Endothelial cell of umbilical vein (primary cell): Measurements from ENCODE around the gene HOXA9. TPM values are rescaled to one million over a fixed set of nuclear protein-coding genes. Genes with fewer than 3 reads are reported as not detected.

ENCODE experiments used
- BruUV-seq: library from RNA; stranded (reverse); fragments of 400-500 nt; replicated peaks from 2 replicates; lab custom pipeline; 2021; lab: Mats Ljungman, UMichigan
- CTCF ChIA-PET: fragments of 300-600, 350-600 bp; sonication (Branson Sonifier 250); formaldehyde crosslinking; loops from one replicate; lab custom pipeline; 2021; ENCODE audit warnings: antibody characterized with exemption, inconsistent platforms; lab: Charles Lee
- POLR2A ChIA-PET: fragments of 300-600, 350-600 bp; sonication (Branson Sonifier 250); formaldehyde crosslinking; loops from one replicate; lab custom pipeline; 2021; ENCODE audit warnings: antibody characterized with exemption, inconsistent platforms; lab: Charles Lee
- DNase-seq: peaks from one replicate; pipeline ENCODE4 v3.0.0-alpha.2; 2011; ENCODE audit warnings: low read depth, low spot score
- FAIRE-seq: peaks from 2 replicates; lab custom pipeline; 2011; peaks lifted over from hg19 to GRCh38; lab: Jason Lieb, UNC
- H2AFZ ChIP-seq: 2 replicates; pipeline ENCODE4 v1.6.0; 2012; ENCODE audit warnings: low read depth, low read length, control low read depth, inconsistent platforms
- H3K27ac ChIP-seq: 2 replicates; pipeline ENCODE4 v1.5.1; 2011; ENCODE audit warnings: low read depth, mild to moderate bottlenecking, control low read depth, low read length, moderate library complexity; ENCODE audit not compliant: insufficient read depth
- H3K27me3 ChIP-seq, 2 experiments: 2 replicates each; pipeline versions ENCODE4 v1.6.0 to v1.6.1; 2011; ENCODE audit warnings: low read length in 2 of 2, mixed read lengths in 1 of 2; ENCODE audit not compliant: control insufficient read depth in 2 of 2, insufficient read depth in 2 of 2
- H3K36me3 ChIP-seq, 2 experiments: 2 replicates in 1 of 2; 3 replicates in 1 of 2; pipeline ENCODE4 v1.5.1; 2011; ENCODE audit warnings: low read length in 2 of 2, mild to moderate bottlenecking in 1 of 2, moderate library complexity in 1 of 2; ENCODE audit not compliant: control insufficient read depth in 2 of 2, insufficient read depth in 2 of 2; ENCODE audit errors: extremely low read depth in 1 of 2
- H3K4me1 ChIP-seq: 3 replicates; pipeline ENCODE4 v1.5.1; 2011; ENCODE audit warnings: mild to moderate bottlenecking, low read length; ENCODE audit not compliant: control insufficient read depth, insufficient read depth; ENCODE audit errors: extremely low read depth
- H3K4me2 ChIP-seq: 2 replicates; pipeline ENCODE4 v1.6.1; 2011; ENCODE audit warnings: low read length, control low read depth, mixed read lengths; ENCODE audit not compliant: insufficient read depth
- H3K4me3 ChIP-seq, 3 experiments: fragments of 200-600 bp in 1 of 3; sonication (generic), shearing (Covaris generic) in 1 of 3; replicated peaks in 1 of 3; 2 replicates each; pipeline ENCODE4 v1.5.1; 2011 to 2016; ENCODE audit warnings: control low read depth in 3 of 3, low read length in 3 of 3, mild to moderate bottlenecking in 2 of 3, inconsistent platforms in 1 of 3, low read depth in 1 of 3, moderate library complexity in 1 of 3; ENCODE audit not compliant: insufficient read depth in 1 of 3
- H3K79me2 ChIP-seq: 2 replicates; pipeline ENCODE4 v1.6.0; 2012; ENCODE audit warnings: low read length, inconsistent platforms; ENCODE audit not compliant: control insufficient read depth, insufficient read depth
- H3K9ac ChIP-seq: replicated peaks from 2 replicates; pipeline ENCODE3; 2011; ENCODE audit warnings: low read length, control low read depth; ENCODE audit not compliant: insufficient read depth; ENCODE audit errors: extremely low read depth
- H3K9me1 ChIP-seq: replicated peaks from 3 replicates; pipeline ENCODE4 v1.6.0; 2011; ENCODE audit warnings: mild to moderate bottlenecking, low read length; ENCODE audit not compliant: control insufficient read depth, insufficient read depth; ENCODE audit errors: extremely low read depth
- H3K9me3 ChIP-seq: replicated peaks from 2 replicates; pipeline ENCODE4 v1.5.1; 2012; ENCODE audit warnings: low read length, inconsistent platforms; ENCODE audit not compliant: control insufficient read depth, insufficient read depth
- H4K20me1 ChIP-seq: replicated peaks from 2 replicates; pipeline ENCODE3; 2011; ENCODE audit warnings: mild to moderate bottlenecking, low read length; ENCODE audit not compliant: control insufficient read depth, insufficient read depth; ENCODE audit errors: extremely low read depth
- EZH2 ChIP-seq: IDR thresholded peaks from 2 replicates; pipeline ENCODE4 v1.6.1; 2012; ENCODE audit warnings: borderline replicate concordance, low read depth, mild to moderate bottlenecking, moderate library complexity, low read length, inconsistent platforms; ENCODE audit not compliant: severe bottlenecking
- FOS ChIP-seq: IDR thresholded peaks from 2 replicates; pipeline ENCODE4 v1.6.1; 2011; ENCODE audit warnings: mild to moderate bottlenecking, low read length, moderate library complexity, borderline replicate concordance; ENCODE audit not compliant: insufficient read depth
- GATA2 ChIP-seq: IDR thresholded peaks from 2 replicates; pipeline ENCODE4 v1.7.0; 2011; ENCODE audit warnings: low read depth, mild to moderate bottlenecking, moderate library complexity, mixed read lengths, low read length; ENCODE audit not compliant: insufficient read length, insufficient read depth
- JUN ChIP-seq: IDR thresholded peaks from 2 replicates; pipeline ENCODE4 v1.6.1; 2011; ENCODE audit warnings: borderline replicate concordance, low read depth; ENCODE audit not compliant: insufficient read length, insufficient read depth
- MYC ChIP-seq: IDR thresholded peaks from one replicate; pipeline ENCODE4 v1.6.1; 2011; ENCODE audit warnings: mild to moderate bottlenecking, low read depth, low read length
- POLR2A ChIP-seq: IDR thresholded peaks from 2 replicates; pipeline ENCODE4 v1.6.1; 2012; ENCODE audit warnings: low read depth, mild to moderate bottlenecking, control low read depth, low read length
- POLR2AphosphoS5 ChIP-seq: IDR thresholded peaks from 2 replicates; pipeline ENCODE4 v1.6.1; 2012; ENCODE audit warnings: low read depth, mild to moderate bottlenecking, control low read depth, low read length, moderate library complexity; ENCODE audit not compliant: insufficient read depth
- dilution Hi-C: fragments of 300-500 bp; cut with MboI; formaldehyde crosslinking; loops from one replicate; pipeline ENCODE4 v1.15.0; 2019; ENCODE audit warnings: low sequenced_read_pairs; ENCODE audit not compliant: extremely low pct_ligation_motif_present
- intact Hi-C: fragments of 100-400 bp; cut with micrococcal nuclease; formaldehyde crosslinking; loops from one replicate; pipeline ENCODE4 v1.10.0; 2022
- polyA plus RNA-seq, 4 experiments: library from polyadenylated mRNA; depleted of rRNA in 3 of 4; stranded (reverse) in 3 of 4; unstranded in 1 of 4; fragments of >200 nt; gene quantifications; 2 replicates each; pipeline versions ENCODE4 v1.2.1 to v1.2.3, GENCODE V29; 2011 to 2012; ENCODE audit warnings: missing spikeins in 1 of 4
- total RNA-seq: library from RNA; stranded (reverse); gene quantifications from 2 replicates; pipeline ENCODE4 v1.2.3, GENCODE V29; 2021
- TF ChIP-seq, protein P1 (sequence below): IDR thresholded peaks from 2 replicates; pipeline ENCODE4 v1.6.1; 2011; ENCODE audit not compliant: insufficient read depth, insufficient read length
- TF ChIP-seq, protein P2 (sequence below), 2 donors: IDR thresholded peaks; 1 replicate in 1 of 2; 2 replicates in 1 of 2; pipeline ENCODE4 v1.5.1; 2011; ENCODE audit warnings: low read length in 2 of 2, mild to moderate bottlenecking in 2 of 2, moderate library complexity in 2 of 2, control low read depth in 1 of 2, inconsistent platforms in 1 of 2, low read depth in 1 of 2; ENCODE audit not compliant: insufficient read depth in 1 of 2; ENCODE audit errors: extremely low read depth in 1 of 2

HOXA9 gene
- total and polyA plus RNA-seq, 2 donors (not counting 3 experiments of a cell fraction or from before 2014, with no cell fraction given): 47.2 to 61.6 TPM

DNA sequence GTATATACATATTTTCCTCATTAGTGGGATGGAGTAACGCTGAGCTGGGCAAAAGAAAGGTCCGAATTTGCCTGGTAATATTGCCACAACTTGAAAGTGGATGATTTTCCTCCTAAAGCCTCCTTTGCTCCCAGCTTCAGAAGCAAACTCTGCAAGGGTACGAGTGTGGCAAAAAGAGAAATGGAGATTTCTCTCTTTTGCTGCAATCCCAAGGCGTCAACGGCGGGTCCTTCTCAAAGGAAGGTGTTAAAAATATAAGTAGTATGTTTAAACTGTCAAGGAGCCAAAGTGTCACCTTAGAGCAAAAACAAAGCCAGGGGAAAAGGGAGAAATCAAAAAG is 50.5 kb downstream of the HOXA9 start:
- Histone ChIP-seq H3K27me3 (no peaks in the 10 kb centered on the region), H3K27ac (peak overlapping the region; percentile 96), H3K4me3 (peak overlapping the region; percentile 50 to 91 (median 91)), H3K36me3 (peaks cover 0 to 3% of the 10 kb centered on the region in 2 experiments), H3K9me1 (no peaks in the 10 kb centered on the region), H4K20me1 (no peaks in the 10 kb centered on the region), H3K4me2 (peak overlapping the region; percentile 97), H3K79me2 (peaks cover 90% of the 10 kb centered on the region), H3K4me1 (peaks cover 73% of the 10 kb centered on the region), H2AFZ (no peak overlapping the region), H3K9me3 (no peaks in the 10 kb centered on the region), H3K9ac (peak overlapping the region; percentile 97)
- no TSS peak for BruUV-seq
- DNase-seq (no peak), FAIRE-seq (peak; percentile 57)
- ChIA-PET POLR2A (interaction anchor here (1.2 to 1.3 kb wide), 2 partner anchors 9 to 16 kb away, joined by 5 to 6 read pairs; no protein-coding TSS in a partner anchor), CTCF (interaction anchor here (0.8 to 9.1 kb wide), 14 partner anchors 8 to 433 kb away, joined by 3 to 70 read pairs (median 4); partner anchors contain the start of genes HOXA1, HOXA3 and HOXA5)
- no peak for TF ChIP-seq MYC
- dilution Hi-C loops (no loop called here), intact Hi-C loops (loop anchor here (1.0 to 10.0 kb wide), 3 partner anchors 9 to 960 kb away; partner anchors contain the start of gene NFE2L3)

DNA sequence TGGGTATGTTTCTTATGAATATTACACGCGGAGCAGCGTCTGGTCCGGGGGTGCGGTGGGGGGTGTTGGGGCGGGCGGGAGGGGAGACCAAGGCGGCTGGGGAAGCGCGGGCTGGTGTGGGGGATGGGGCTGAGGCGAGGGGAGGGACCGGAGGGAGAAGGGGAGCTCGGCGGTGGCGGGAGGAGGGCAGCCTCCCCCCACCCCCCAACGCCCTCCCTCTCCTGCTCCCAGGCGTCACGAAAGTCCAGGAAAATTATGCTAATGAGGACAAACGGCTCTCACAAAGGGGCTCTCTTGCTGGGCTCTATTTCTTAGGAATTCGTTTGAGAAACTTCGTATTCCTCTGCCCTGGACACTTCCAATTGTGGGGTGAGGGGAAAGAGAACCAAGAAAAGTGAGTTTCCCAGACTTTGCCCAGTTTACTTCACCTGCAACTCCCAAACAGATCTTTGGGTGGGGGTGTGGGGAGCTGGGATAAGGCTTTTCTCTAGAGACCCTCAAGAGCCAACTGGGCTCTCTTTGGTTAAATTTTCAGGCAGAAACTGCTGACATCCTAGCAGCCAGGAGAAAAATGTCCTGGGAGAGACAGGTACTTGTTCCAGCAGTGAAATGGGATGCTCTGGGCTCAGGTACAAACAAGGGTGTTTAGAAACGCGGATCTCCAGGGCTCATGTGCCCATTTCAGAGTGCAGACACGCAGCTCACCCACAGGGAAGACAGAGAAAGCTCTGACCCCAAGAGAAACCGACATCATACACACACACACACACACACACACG is 51.2 kb downstream of the HOXA9 start:
- Histone ChIP-seq H3K27ac (peak overlapping the region; percentile 98), H2AFZ (no peak overlapping the region), H3K9me3 (no peaks in the 10 kb centered on the region), H3K4me3 (peak overlapping the region; percentile 55 to 95 (median 88)), H3K4me1 (peaks cover 72% of the 10 kb centered on the region), H3K36me3 (peaks cover 0 to 5% of the 10 kb centered on the region in 2 experiments), H3K27me3 (no peaks in the 10 kb centered on the region), H3K9ac (peak overlapping the region; percentile 97), H3K9me1 (no peaks in the 10 kb centered on the region), H3K79me2 (peaks cover 88% of the 10 kb centered on the region), H4K20me1 (no peaks in the 10 kb centered on the region), H3K4me2 (peak overlapping the region; percentile 99)
- dilution Hi-C loops: no loop called here
- peak; percentile 75 for DNase-seq
- POLR2A ChIA-PET: interaction anchor here (0.6 to 1.3 kb wide), 3 partner anchors 9 to 315 kb away, joined by 4 to 6 read pairs (median 5); no protein-coding TSS in a partner anchor
- intact Hi-C loops: loop anchor here (10.0 kb wide), 1 partner anchor 959 kb away; the partner anchor contains the start of gene NFE2L3
- peak; percentile 46 for FAIRE-seq
- CTCF ChIA-PET: interaction anchor here (0.6 to 9.1 kb wide), 12 partner anchors 8 to 745 kb away, joined by 3 to 70 read pairs (median 6); partner anchors contain the start of genes HOXA1 and HOXA5
- TSS peak; percentile 44 for BruUV-seq
- TF ChIP-seq, protein P1, sequence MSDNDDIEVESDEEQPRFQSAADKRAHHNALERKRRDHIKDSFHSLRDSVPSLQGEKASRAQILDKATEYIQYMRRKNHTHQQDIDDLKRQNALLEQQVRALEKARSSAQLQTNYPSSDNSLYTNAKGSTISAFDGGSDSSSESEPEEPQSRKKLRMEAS: no peak
- TF ChIP-seq MYC (no peak), JUN (no peak), POLR2AphosphoS5 (no peak), FOS (no peak), GATA2 (no peak), POLR2A (no peak), EZH2 (no peak)
- TF ChIP-seq, protein P2, sequence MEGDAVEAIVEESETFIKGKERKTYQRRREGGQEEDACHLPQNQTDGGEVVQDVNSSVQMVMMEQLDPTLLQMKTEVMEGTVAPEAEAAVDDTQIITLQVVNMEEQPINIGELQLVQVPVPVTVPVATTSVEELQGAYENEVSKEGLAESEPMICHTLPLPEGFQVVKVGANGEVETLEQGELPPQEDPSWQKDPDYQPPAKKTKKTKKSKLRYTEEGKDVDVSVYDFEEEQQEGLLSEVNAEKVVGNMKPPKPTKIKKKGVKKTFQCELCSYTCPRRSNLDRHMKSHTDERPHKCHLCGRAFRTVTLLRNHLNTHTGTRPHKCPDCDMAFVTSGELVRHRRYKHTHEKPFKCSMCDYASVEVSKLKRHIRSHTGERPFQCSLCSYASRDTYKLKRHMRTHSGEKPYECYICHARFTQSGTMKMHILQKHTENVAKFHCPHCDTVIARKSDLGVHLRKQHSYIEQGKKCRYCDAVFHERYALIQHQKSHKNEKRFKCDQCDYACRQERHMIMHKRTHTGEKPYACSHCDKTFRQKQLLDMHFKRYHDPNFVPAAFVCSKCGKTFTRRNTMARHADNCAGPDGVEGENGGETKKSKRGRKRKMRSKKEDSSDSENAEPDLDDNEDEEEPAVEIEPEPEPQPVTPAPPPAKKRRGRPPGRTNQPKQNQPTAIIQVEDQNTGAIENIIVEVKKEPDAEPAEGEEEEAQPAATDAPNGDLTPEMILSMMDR (IDR thresholded peaks at IDR 0.05; ENCODE audit: extremely low read depth in 1 of 2, insufficient read depth in 1 of 2, low read depth in 1 of 2, low read length in 2 of 2): no peak
